HEK293 (cell line): ENCODE measurements around the gene CKB.

Experiments used
- CTCF ChIA-PET: fragments of 350-600 bp; formaldehyde crosslinking; extraction: SDS; loops from one replicate; lab custom pipeline; 2021; ENCODE audit warnings: antibody characterized with exemption; lab: Yijun Ruan, JAX
- POLR2A ChIA-PET: fragments of 300-600 bp; formaldehyde crosslinking; extraction: SDS; loops from one replicate; lab custom pipeline; 2020; ENCODE audit warnings: antibody characterized with exemption, inconsistent platforms; lab: Yijun Ruan, JAX
- H3K27ac ChIP-seq: fragments of 200-500 bp; sonication (Bioruptor generic); 2 replicates; pipeline ENCODE4 v1.5.1; 2014; ENCODE audit warnings: low read depth, low read length, control low read depth, inconsistent platforms; ENCODE audit errors: extremely low read depth
- H3K36me3 ChIP-seq, 2 experiments: fragments of 200-500 bp in 1 of 2; sonication (Bioruptor generic) in 1 of 2; 1 replicate in 1 of 2; 2 replicates in 1 of 2; pipeline ENCODE4 v1.5.1; 2014 to 2017; ENCODE audit warnings: inconsistent platforms in 2 of 2, low read length in 2 of 2; ENCODE audit not compliant: control insufficient read depth in 2 of 2, insufficient read depth in 1 of 2
- H3K4me1 ChIP-seq: fragments of 200-500 bp; sonication (Bioruptor generic); 2 replicates; pipeline ENCODE4 v1.5.1; 2014; ENCODE audit warnings: mild to moderate bottlenecking, low read length, inconsistent platforms; ENCODE audit not compliant: control insufficient read depth, insufficient read depth
- H3K4me3 ChIP-seq: 2 replicates; pipeline ENCODE4 v1.5.1; 2011; ENCODE audit warnings: low read depth, mild to moderate bottlenecking, control low read depth, low read length, moderate library complexity
- H3K9me3 ChIP-seq: fragments of 200-500 bp; sonication (Bioruptor generic); 2 replicates; pipeline ENCODE4 v1.5.1; 2014; ENCODE audit warnings: low read depth, low read length, inconsistent platforms; ENCODE audit not compliant: control insufficient read depth, insufficient read depth
- ATF2 ChIP-seq: fragments of 450-650 bp; formaldehyde crosslinking; IDR thresholded peaks from 2 replicates; pipeline ENCODE4 v1.5.1; 2016; ENCODE audit warnings: missing biosample characterization, missing genetic modification characterization, low read depth
- EGR2 ChIP-seq: fragments of 450-650 bp; formaldehyde crosslinking; IDR thresholded peaks from 2 replicates; pipeline ENCODE4 v1.5.1; 2016; ENCODE audit warnings: low read depth, missing biosample characterization, missing genetic modification characterization
- HOXC10 ChIP-seq: sonication (generic); formaldehyde crosslinking; IDR thresholded peaks from 2 replicates; pipeline ENCODE4 v1.8.1; 2023; ENCODE audit warnings: mild to moderate bottlenecking, missing genetic modification reagents
- IKZF3 ChIP-seq: fragments of 450-650 bp; IDR thresholded peaks from 2 replicates; pipeline ENCODE4 v1.5.0; 2018; ENCODE audit warnings: missing biosample characterization, mild to moderate bottlenecking, missing genetic modification characterization, moderate library complexity
- PATZ1 ChIP-seq: fragments of 450-650 bp; formaldehyde crosslinking; IDR thresholded peaks from 2 replicates; pipeline ENCODE4 v1.5.1; 2016; ENCODE audit warnings: missing biosample characterization, missing genetic modification characterization
- PRDM1 ChIP-seq: fragments of 450-650 bp; formaldehyde crosslinking; IDR thresholded peaks from 2 replicates; pipeline ENCODE4; 2016; ENCODE audit warnings: missing biosample characterization, missing genetic modification characterization
- SP2 ChIP-seq: fragments of 450-650 bp; formaldehyde crosslinking; IDR thresholded peaks from 2 replicates; pipeline ENCODE4 v1.5.1; 2016; ENCODE audit warnings: missing biosample characterization, missing genetic modification characterization
- SP7 ChIP-seq: fragments of 450-650 bp; formaldehyde crosslinking; IDR thresholded peaks from 2 replicates; pipeline ENCODE4 v1.5.1; 2016; ENCODE audit warnings: missing biosample characterization, missing genetic modification characterization
- TCF7L2 ChIP-seq: IDR thresholded peaks from 2 replicates; pipeline ENCODE4 v1.6.1; 2011; ENCODE audit warnings: low read depth, mild to moderate bottlenecking, inconsistent platforms, low read length, moderate library complexity, borderline replicate concordance
- TRIM28 ChIP-seq: IDR thresholded peaks from 2 replicates; pipeline ENCODE4 v1.6.1; 2011; ENCODE audit warnings: low read length, control low read depth, borderline replicate concordance
- ZBTB1 ChIP-seq: fragments of 450-650 bp; formaldehyde crosslinking; IDR thresholded peaks from 2 replicates; pipeline ENCODE4 v1.5.1; 2016; ENCODE audit warnings: missing biosample characterization, missing genetic modification characterization
- ZBTB20 ChIP-seq: fragments of 450-650 bp; formaldehyde crosslinking; IDR thresholded peaks from 2 replicates; pipeline ENCODE4 v1.5.1; 2016; ENCODE audit warnings: missing biosample characterization, missing genetic modification characterization
- ZFP37 ChIP-seq: fragments of 450-650 bp; formaldehyde crosslinking; IDR thresholded peaks from 2 replicates; pipeline ENCODE4 v1.5.1; 2016; ENCODE audit warnings: missing biosample characterization, missing genetic modification characterization
- ZNF223 ChIP-seq: fragments of 450-650 bp; formaldehyde crosslinking; IDR thresholded peaks from 2 replicates; pipeline ENCODE4 v1.5.1; 2016; ENCODE audit warnings: missing biosample characterization, missing genetic modification characterization
- ZNF248 ChIP-seq: fragments of 450-650 bp; formaldehyde crosslinking; IDR thresholded peaks from 2 replicates; pipeline ENCODE4 v1.5.1; 2017; ENCODE audit warnings: missing biosample characterization, missing genetic modification characterization
- ZNF350 ChIP-seq: fragments of 450-650 bp; formaldehyde crosslinking; IDR thresholded peaks from 2 replicates; pipeline ENCODE4 v1.5.0; 2017; ENCODE audit warnings: missing biosample characterization, mild to moderate bottlenecking, missing genetic modification characterization
- ZNF544 ChIP-seq: fragments of 450-650 bp; formaldehyde crosslinking; IDR thresholded peaks from 2 replicates; pipeline ENCODE4 v1.5.0; 2017; ENCODE audit warnings: missing biosample characterization, missing genetic modification characterization
- ZNF571 ChIP-seq: fragments of 450-650 bp; formaldehyde crosslinking; IDR thresholded peaks from 2 replicates; pipeline ENCODE4 v1.5.0; 2017; ENCODE audit warnings: missing biosample characterization, missing genetic modification characterization
- ZNF654 ChIP-seq: fragments of 450-650 bp; formaldehyde crosslinking; IDR thresholded peaks from 2 replicates; pipeline ENCODE4 v1.5.1; 2016; ENCODE audit warnings: low read depth, missing biosample characterization, missing genetic modification characterization
- ZNF785 ChIP-seq: fragments of 450-650 bp; formaldehyde crosslinking; IDR thresholded peaks from 2 replicates; pipeline ENCODE4 v1.5.1; 2016; ENCODE audit warnings: missing biosample characterization, missing genetic modification characterization
- ZNF830 ChIP-seq: fragments of 450-650 bp; IDR thresholded peaks from 2 replicates; pipeline ENCODE4 v1.5.0; 2018; ENCODE audit warnings: missing biosample characterization, missing genetic modification characterization, low read depth, mild to moderate bottlenecking, moderate library complexity

The CKB gene

GRCh38 chr14:103560691-103561090 is 38.1 kb upstream of the CKB start:
- ChIA-PET CTCF (interaction anchor here (0.5 to 2.4 kb wide), 3 partner anchors 13 to 42 kb away, joined by 3 to 11 read pairs (median 3); no protein-coding TSS in a partner anchor), POLR2A (interaction anchor here (2.1 to 2.5 kb wide), 2 partner anchors 9 to 32 kb away, joined by 6 to 8 read pairs; partner anchors contain the start of gene TRMT61A)
- TF ChIP-seq ZNF544 (tag by site-specific recombination) (no peak), ZNF350 (tag by site-specific recombination) (no peak), TRIM28 (no peak), ZBTB20 (tag by site-specific recombination) (no peak), ZNF785 (tag by site-specific recombination) (no peak), EGR2 (tag by site-specific recombination) (no peak), ZNF223 (tag by site-specific recombination) (no peak), TCF7L2 (no peak), SP2 (tag by site-specific recombination) (no peak), SP7 (tag by site-specific recombination) (no peak), ZFP37 (tag by site-specific recombination) (no peak), IKZF3 (tag by site-specific recombination) (no peak), ZBTB1 (no peak), ZNF654 (no peak)
- Histone ChIP-seq H3K36me3 (peaks cover 16 to 24% of the 10 kb centered on the region in 2 experiments), H3K9me3 (no peaks in the 10 kb centered on the region), H3K27ac (no peak overlapping the region), H3K4me1 (peaks cover 39% of the 10 kb centered on the region), H3K4me3 (peak overlapping the region; percentile 100; the same call in 1 of the 2 replicates)

- CTCF ChIA-PET, result interaction anchor here (0.8 to 3.8 kb wide), 2 partner anchors 12 to 41 kb away, joined by 3 to 21 read pairs; no protein-coding TSS in a partner anchor
- no peak for TF ChIP-seq ZNF571 (tag by site-specific recombination)
- TF ChIP-seq HOXC10, result no peak
- TF ChIP-seq ATF2 (tag by site-specific recombination), result no peak
- no peak for TF ChIP-seq ZNF248 (tag by site-specific recombination)
- no peak for TF ChIP-seq PATZ1 (tag by site-specific recombination)
- TF ChIP-seq PRDM1 (tag by site-specific recombination), result no peak
- TF ChIP-seq ZNF830 (tag by site-specific recombination), result no peak
- no peak for TF ChIP-seq ZBTB1
- TF ChIP-seq TRIM28, result no peak
- H3K4me3 ChIP-seq, result no peak overlapping the region
- POLR2A ChIA-PET, result no interaction called here
- H3K36me3 ChIP-seq, result peaks cover 16 to 24% of the 10 kb centered on the region in 2 experiments
- H3K9me3 ChIP-seq, result no peaks in the 10 kb centered on the region
- H3K27ac ChIP-seq, result no peak overlapping the region
- peaks cover 39% of the 10 kb centered on the region for H3K4me1 ChIP-seq
Observed at GRCh38 chr14:103559766-103560165, 37.1 kb upstream of the CKB start.
